A549 (cell line): ENCODE data around the gene HOXA11. TPM values are rescaled to one million over a fixed set of nuclear protein-coding genes. Genes with fewer than 3 reads are reported as not detected.

Source experiments
- ATAC-seq, 2 experiments: fragments of 200-7000 bp in 1 of 2; fragments of >200 bp in 1 of 2; cut with Nextera tagmentation in 1 of 2; cut with Tn5 transposase in 1 of 2; 3 replicates each; pipeline versions ENCODE4 v1.8.0 to v1.9.1; 2018 to 2020; ENCODE audit warnings: mild to moderate bottlenecking in 1 of 2, moderate library complexity in 1 of 2
- CTCF ChIA-PET: fragments of 300-600 bp; sonication (Branson Sonifier 250); formaldehyde crosslinking; extraction: SDS; loops from one replicate; lab custom pipeline; 2021; ENCODE audit warnings: antibody characterized with exemption, inconsistent platforms; lab: Yijun Ruan, JAX
- POLR2A ChIA-PET: fragments of 350-600 bp; formaldehyde crosslinking; extraction: SDS; loops from one replicate; lab custom pipeline; 2021; ENCODE audit warnings: antibody characterized with exemption, inconsistent platforms; lab: Yijun Ruan, JAX
- DNase-seq, 2 experiments: peaks; one replicate each; pipeline versions ENCODE4 v3.0.0 to v3.0.0-alpha.2; 2011 to 2016; ENCODE audit warnings: low read depth in 1 of 2, low spot score in 1 of 2
- FAIRE-seq: peaks from 2 replicates; lab custom pipeline; 2011; peaks lifted over from hg19 to GRCh38; lab: Jason Lieb, UNC
- H3K27ac ChIP-seq, 2 experiments: fragments of >200 bp; sonication (Bioruptor Twin); formaldehyde crosslinking; 3 replicates each; pipeline ENCODE4 v1.5.1; 2016 to 2017
- H3K4me1 ChIP-seq: fragments of >200 bp; sonication (Bioruptor Twin); formaldehyde crosslinking; 3 replicates; pipeline ENCODE4 v1.6.1; 2016
- H3K4me2 ChIP-seq: fragments of >200 bp; sonication (Bioruptor Twin); formaldehyde crosslinking; 3 replicates; pipeline ENCODE4 v1.6.1; 2016
- H3K4me3 ChIP-seq: fragments of >200 bp; sonication (Bioruptor Twin); formaldehyde crosslinking; 3 replicates; pipeline ENCODE4 v1.5.1; 2016
- H3K9me3 ChIP-seq: fragments of >200 bp; sonication (Bioruptor Twin); formaldehyde crosslinking; 3 replicates; pipeline ENCODE4 v1.6.1; 2016
- CBX2 ChIP-seq: fragments of 200-600 bp; sonication (generic); IDR thresholded peaks from 2 replicates; pipeline ENCODE4 v1.6.1; 2016; ENCODE audit warnings: low read depth, mild to moderate bottlenecking, borderline replicate concordance
- E2F6 ChIP-seq: IDR thresholded peaks from 2 replicates; pipeline ENCODE4 v1.6.1; 2012; ENCODE audit warnings: low read depth, borderline replicate concordance
- GATA3 ChIP-seq: IDR thresholded peaks from 2 replicates; pipeline ENCODE4 v1.6.1; 2012; ENCODE audit warnings: borderline replicate concordance
- HDAC2 ChIP-seq: fragments of 200-600 bp; sonication (generic); IDR thresholded peaks from 2 replicates; pipeline ENCODE4 v1.6.1; 2016
- HOXA7 ChIP-seq: fragments of 250-450 bp; sonication (Bioruptor Pico); IDR thresholded peaks from 2 replicates; pipeline ENCODE4 v1.5.0; 2020; ENCODE audit warnings: mild to moderate bottlenecking, moderate library complexity
- HOXB5 ChIP-seq: fragments of 250-450 bp; sonication (Bioruptor Pico); IDR thresholded peaks from 2 replicates; pipeline ENCODE4 v1.5.0; 2020; ENCODE audit warnings: mild to moderate bottlenecking, moderate library complexity
- JUNB ChIP-seq: fragments of >200 bp; sonication (Bioruptor Twin); formaldehyde crosslinking; IDR thresholded peaks from 2 replicates; pipeline ENCODE4 v1.6.1; 2016
- KDM5A ChIP-seq: fragments of 200-600 bp; sonication (generic); IDR thresholded peaks from 2 replicates; pipeline ENCODE4 v1.6.1; 2016; ENCODE audit warnings: antibody characterized with exemption, mild to moderate bottlenecking
- MAFK ChIP-seq: fragments of 450-650 bp; IDR thresholded peaks from 2 replicates; pipeline ENCODE4 v1.6.1; 2014; ENCODE audit not compliant: partially characterized antibody
- MAZ ChIP-seq: fragments of 150-350 bp; IDR thresholded peaks from 2 replicates; pipeline ENCODE4 v1.6.1; 2014; ENCODE audit warnings: antibody characterized with exemption, low read depth, low read length, borderline replicate concordance
- NR3C1 ChIP-seq: fragments of >200 bp; sonication (Bioruptor Twin); formaldehyde crosslinking; IDR thresholded peaks from 3 replicates; pipeline ENCODE4 v1.6.1; 2017
- POLR2A ChIP-seq: IDR thresholded peaks from 2 replicates; pipeline ENCODE4 v1.6.1; 2012; ENCODE audit warnings: mild to moderate bottlenecking, low read length
- RAD21 ChIP-seq, 2 experiments: fragments of >200 bp in 1 of 2; sonication (Bioruptor Twin) in 1 of 2; formaldehyde crosslinking in 1 of 2; IDR thresholded peaks in 1 of 2; conservative IDR thresholded peaks in 1 of 2; 2 replicates in 1 of 2; 3 replicates in 1 of 2; pipeline ENCODE4 v1.6.1; 2012 to 2018; ENCODE audit warnings: inconsistent platforms in 1 of 2
- RCOR1 ChIP-seq: fragments of 150-350 bp; IDR thresholded peaks from 2 replicates; pipeline ENCODE4 v1.6.1; 2014; ENCODE audit warnings: antibody characterized with exemption, low read length, low read depth
- TFCP2L1 ChIP-seq: fragments of 250-450 bp; sonication (Bioruptor Pico); IDR thresholded peaks from 2 replicates; pipeline ENCODE4 v1.5.0; 2021; ENCODE audit warnings: mild to moderate bottlenecking
- TP53 ChIP-seq: fragments of 250-450 bp; sonication (Bioruptor Pico); IDR thresholded peaks from 2 replicates; pipeline ENCODE4 v1.5.0; 2021; ENCODE audit warnings: mild to moderate bottlenecking, moderate library complexity
- ZFP36 ChIP-seq: fragments of 450-650 bp; IDR thresholded peaks from 2 replicates; pipeline ENCODE4 v1.6.1; 2014; ENCODE audit warnings: borderline replicate concordance; ENCODE audit not compliant: partially characterized antibody
- ZNF302 ChIP-seq: fragments of 250-450 bp; sonication (Bioruptor Pico); IDR thresholded peaks from 2 replicates; pipeline ENCODE4 v1.9.0; 2021; ENCODE audit warnings: inconsistent platforms, mild to moderate bottlenecking, moderate library complexity
- ZSCAN20 ChIP-seq: fragments of 250-450 bp; sonication (Bioruptor Pico); IDR thresholded peaks from 2 replicates; pipeline ENCODE4 v1.8.0; 2022; ENCODE audit warnings: mild to moderate bottlenecking, moderate library complexity
- WGBS: methylation state at CpG from one replicate; pipeline ENCODE4 v1.1.6; 2017; ENCODE audit errors: missing lambda C conversion rate; 5-methylcytosine and 5-hydroxymethylcytosine counted together
- polyA plus RNA-seq, 4 experiments: library from polyadenylated mRNA; depleted of rRNA in 3 of 4; stranded (reverse); fragments of >200 nt; fragmentation: RNase III in 1 of 4; extraction: RNeasy Plus Mini Kit Qiagen cat#74134 plus additional on column Dnase treatment in 1 of 4; gene quantifications; 2 replicates in 3 of 4; 3 replicates in 1 of 4; pipeline ENCODE4 v1.2.3, GENCODE V29; 2011 to 2017
- TF ChIP-seq, protein P1 (sequence below): IDR thresholded peaks from 2 replicates; pipeline ENCODE4 v1.6.1; 2012
- TF ChIP-seq, protein P2 (sequence below): fragments of 250-450 bp; sonication (Bioruptor Pico); IDR thresholded peaks from 2 replicates; pipeline ENCODE4 v1.5.0; 2021; ENCODE audit warnings: mild to moderate bottlenecking, moderate library complexity, borderline replicate concordance

Gene HOXA11
- polyA plus RNA-seq, 2 of the 4 experiments (the other 2 are of a cell fraction): 0.68 to 0.84 TPM

GRCh38 chr7:27204851-27205322 is 19.9 kb upstream of the HOXA11 start:
- TF ChIP-seq E2F6 (no peak), TP53 (CRISPR knock-in tag) (no peak), TFCP2L1 (no peak), MAFK (no peak), JUNB (no peak), CBX2 (no peak), RCOR1 (no peak), POLR2A (no peak), RAD21 (conservative IDR thresholded peaks at IDR 0.05 in 1 of 2, IDR thresholded peaks at IDR 0.05 in 1 of 2) (no peak), HDAC2 (no peak), ZNF302 (no peak)
- FAIRE-seq: no peak
- no peaks in the 10 kb centered on the region for H3K9me3 ChIP-seq
- H3K4me2 ChIP-seq: no peak overlapping the region
- H3K4me3 ChIP-seq: no peak overlapping the region
- CTCF ChIA-PET: interaction anchor here (0.6 to 1.8 kb wide), 5 partner anchors 11 to 892 kb away, joined by 3 to 6 read pairs (median 4); no protein-coding TSS in a partner anchor
- no peak for ATAC-seq
- POLR2A ChIA-PET: no interaction called here
- H3K27ac ChIP-seq: no peak overlapping the region
- H3K4me1 ChIP-seq: peaks cover 7% of the 10 kb centered on the region
- no peak for DNase-seq
- WGBS: 89% methylated on average over 41 of the region's 41 CpGs

DNA sequence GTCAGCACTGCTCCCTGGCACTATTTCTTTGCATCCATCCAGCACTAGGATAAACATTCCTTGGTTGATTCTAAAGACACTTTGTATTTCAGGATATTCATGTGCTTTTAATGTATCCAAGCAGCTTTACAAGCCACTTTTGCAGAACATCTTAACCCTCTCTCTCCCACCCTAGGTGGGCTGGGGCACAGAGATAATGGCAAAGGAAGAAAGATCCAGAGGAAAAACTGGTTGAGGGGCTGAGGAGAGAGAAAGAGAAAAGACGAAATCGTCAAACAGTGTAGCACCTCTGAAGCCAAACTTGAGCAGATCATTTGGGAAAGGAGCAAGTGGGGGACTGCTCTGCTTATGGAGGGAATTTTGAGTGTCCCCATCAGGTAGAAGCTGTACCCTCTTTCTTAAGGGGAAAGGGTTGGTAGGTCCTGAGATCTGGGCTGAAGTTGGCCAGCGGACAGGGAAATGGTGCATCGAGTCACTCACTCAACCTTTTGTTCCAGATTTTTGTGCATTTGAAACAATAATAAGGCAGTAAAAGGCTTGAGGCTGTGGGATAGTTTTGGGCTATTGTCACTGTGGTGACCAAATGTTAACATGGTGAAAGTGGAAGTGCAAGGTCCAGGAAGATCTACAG is 19.0 kb upstream of the HOXA11 start:
- H3K4me2 ChIP-seq: no peak overlapping the region
- whole genome bisulfite sequencing: 79% methylated on average over 4 of the region's 4 CpGs
- TF ChIP-seq ZNF302: no peak
- TF ChIP-seq, all 56 proteins: peak for 0
- CTCF ChIA-PET: interaction anchor here (1.2 to 1.8 kb wide), 4 partner anchors 12 to 893 kb away, joined by 3 to 7 read pairs (median 5); no protein-coding TSS in a partner anchor
- Histone ChIP-seq H3K4me1 (peaks cover 7% of the 10 kb centered on the region), H3K9me3 (no peaks in the 10 kb centered on the region), H3K27ac (no peak overlapping the region), H3K4me3 (no peak overlapping the region)
- POLR2A ChIA-PET: no interaction called here
- FAIRE-seq (no peak), DNase-seq (no peak), ATAC-seq (no peak)

- TF ChIP-seq, protein P1, sequence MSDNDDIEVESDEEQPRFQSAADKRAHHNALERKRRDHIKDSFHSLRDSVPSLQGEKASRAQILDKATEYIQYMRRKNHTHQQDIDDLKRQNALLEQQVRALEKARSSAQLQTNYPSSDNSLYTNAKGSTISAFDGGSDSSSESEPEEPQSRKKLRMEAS: no peak
- TF ChIP-seq CBX2 (no peak), KDM5A (no peak), HOXA7 (CRISPR knock-in tag) (no peak), GATA3 (no peak), JUNB (no peak), HOXB5 (CRISPR knock-in tag) (no peak), MAFK (no peak), ZFP36 (no peak), HDAC2 (no peak), TP53 (CRISPR knock-in tag) (no peak), ZSCAN20 (CRISPR knock-in tag) (no peak), POLR2A (no peak), NR3C1 (no peak), MAZ (no peak)
- TF ChIP-seq, protein P2, sequence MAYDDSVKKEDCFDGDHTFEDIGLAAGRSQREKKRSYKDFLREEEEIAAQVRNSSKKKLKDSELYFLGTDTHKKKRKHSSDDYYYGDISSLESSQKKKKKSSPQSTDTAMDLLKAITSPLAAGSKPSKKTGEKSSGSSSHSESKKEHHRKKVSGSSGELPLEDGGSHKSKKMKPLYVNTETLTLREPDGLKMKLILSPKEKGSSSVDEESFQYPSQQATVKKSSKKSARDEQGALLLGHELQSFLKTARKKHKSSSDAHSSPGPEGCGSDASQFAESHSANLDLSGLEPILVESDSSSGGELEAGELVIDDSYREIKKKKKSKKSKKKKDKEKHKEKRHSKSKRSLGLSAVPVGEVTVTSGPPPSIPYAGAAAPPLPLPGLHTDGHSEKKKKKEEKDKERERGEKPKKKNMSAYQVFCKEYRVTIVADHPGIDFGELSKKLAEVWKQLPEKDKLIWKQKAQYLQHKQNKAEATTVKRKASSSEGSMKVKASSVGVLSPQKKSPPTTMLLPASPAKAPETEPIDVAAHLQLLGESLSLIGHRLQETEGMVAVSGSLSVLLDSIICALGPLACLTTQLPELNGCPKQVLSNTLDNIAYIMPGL (CRISPR knock-in tag): no peak
- H3K4me1 ChIP-seq: peaks cover 11% of the 10 kb centered on the region
- no peak for FAIRE-seq
- no peak for DNase-seq
- ChIA-PET POLR2A (no interaction called here), CTCF (interaction anchor here (1.2 to 1.5 kb wide), 4 partner anchors 373 to 894 kb away, joined by 3 to 7 read pairs (median 4); no protein-coding TSS in a partner anchor)
- no peak overlapping the region for H3K27ac ChIP-seq
- no peak for ATAC-seq
- H3K9me3 ChIP-seq: no peaks in the 10 kb centered on the region
- WGBS: 64% methylated on average over 10 of the region's 10 CpGs
- no peak overlapping the region for H3K4me3 ChIP-seq
- no peak overlapping the region for H3K4me2 ChIP-seq
These were observed 18.4 kb upstream of the HOXA11 start for GRCh38 chr7:27203365-27203953.
